Right lobe of liver (tissue), 4 donors: ENCODE measurements around the gene SH3RF3.

ENCODE experiments used
- POLR2A ChIP-seq: fragments of 450-650 bp; IDR thresholded peaks from one replicate; pipeline ENCODE4 v1.6.1; 2017; ENCODE audit warnings: antibody characterized with exemption, mild to moderate bottlenecking
- TF ChIP-seq, protein P1 (sequence below), 4 donors: fragments of 200-600 bp in 3 of 4; fragments of 450-650 bp in 1 of 4; IDR thresholded peaks; one replicate each; pipeline versions ENCODE4 v1.5.1 to v1.8.0; 2016 to 2022; ENCODE audit warnings: antibody characterized with exemption in 4 of 4, mild to moderate bottlenecking in 2 of 4
- donor health status: DM: no; HTN: no; CAD: no.
- donor health status: DM: no; HTN: no; CAD: no.
- donor health status: DM: no; HTN: yes; CAD: no.

DNA sequence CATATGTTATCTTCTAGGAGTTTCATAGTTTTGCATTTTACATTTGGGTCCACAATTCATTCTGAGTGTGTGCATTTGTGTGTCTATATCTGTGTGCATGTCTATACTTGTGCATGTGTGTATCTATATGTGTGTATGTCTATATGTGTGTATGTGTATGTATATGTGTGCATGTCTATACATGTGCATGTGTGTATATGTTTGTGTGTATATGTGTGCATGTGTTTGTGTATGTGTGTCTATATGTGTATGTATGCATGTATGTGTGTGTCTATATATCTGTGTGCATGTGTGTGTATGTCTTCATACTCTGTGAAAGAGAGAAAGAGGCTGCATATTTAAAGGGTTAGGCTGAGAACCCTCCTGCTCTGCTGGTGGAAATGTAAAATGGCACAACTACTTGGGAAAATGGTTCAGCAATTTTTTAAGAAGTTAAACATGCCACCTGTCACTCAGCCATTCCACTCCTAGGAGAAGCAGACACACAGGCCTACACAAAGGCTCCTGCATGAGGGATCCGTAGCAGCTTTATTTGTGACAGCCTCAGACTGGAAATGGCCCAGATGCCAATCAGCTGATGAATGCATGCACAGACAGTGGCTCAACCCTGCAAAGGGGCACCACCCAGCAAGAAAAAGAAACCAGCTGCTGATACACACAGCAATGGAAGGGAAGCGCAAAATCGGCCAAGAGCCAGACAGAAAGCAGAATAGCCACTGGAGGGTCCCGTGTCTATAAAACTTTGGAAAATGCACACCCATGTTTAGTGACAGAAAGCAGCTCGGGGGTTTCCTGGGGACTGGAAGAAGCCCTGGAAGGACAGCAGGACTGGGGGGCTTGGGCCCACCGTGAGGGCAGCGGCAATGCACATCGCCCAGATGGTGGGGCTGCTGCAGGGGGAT, 337.9 kb downstream of the SH3RF3 start:
- TF ChIP-seq, protein P1, sequence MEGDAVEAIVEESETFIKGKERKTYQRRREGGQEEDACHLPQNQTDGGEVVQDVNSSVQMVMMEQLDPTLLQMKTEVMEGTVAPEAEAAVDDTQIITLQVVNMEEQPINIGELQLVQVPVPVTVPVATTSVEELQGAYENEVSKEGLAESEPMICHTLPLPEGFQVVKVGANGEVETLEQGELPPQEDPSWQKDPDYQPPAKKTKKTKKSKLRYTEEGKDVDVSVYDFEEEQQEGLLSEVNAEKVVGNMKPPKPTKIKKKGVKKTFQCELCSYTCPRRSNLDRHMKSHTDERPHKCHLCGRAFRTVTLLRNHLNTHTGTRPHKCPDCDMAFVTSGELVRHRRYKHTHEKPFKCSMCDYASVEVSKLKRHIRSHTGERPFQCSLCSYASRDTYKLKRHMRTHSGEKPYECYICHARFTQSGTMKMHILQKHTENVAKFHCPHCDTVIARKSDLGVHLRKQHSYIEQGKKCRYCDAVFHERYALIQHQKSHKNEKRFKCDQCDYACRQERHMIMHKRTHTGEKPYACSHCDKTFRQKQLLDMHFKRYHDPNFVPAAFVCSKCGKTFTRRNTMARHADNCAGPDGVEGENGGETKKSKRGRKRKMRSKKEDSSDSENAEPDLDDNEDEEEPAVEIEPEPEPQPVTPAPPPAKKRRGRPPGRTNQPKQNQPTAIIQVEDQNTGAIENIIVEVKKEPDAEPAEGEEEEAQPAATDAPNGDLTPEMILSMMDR (IDR thresholded peaks at IDR 0.05): no peak
- no peak for TF ChIP-seq POLR2A
